HG03175 (cell line): ENCODE measurements around the gene CBFA2T2.

ENCODE experiments used
- ATAC-seq: cut with Tn5 transposase; IDR thresholded peaks from one replicate; pipeline ENCODE4 v1.9.1; 2021; ENCODE audit warnings: mild to moderate bottlenecking, moderate library complexity; ENCODE audit not compliant: unreplicated experiment

CBFA2T2 gene

GRCh38 chr20:33648396-33649004 is 158.6 kb downstream of the CBFA2T2 start:
- ATAC-seq: no peak

- no peak for ATAC-seq
Observed at GRCh38 chr20:33649201-33649681, 159.3 kb downstream of the CBFA2T2 start.

- no peak for ATAC-seq
Observed at GRCh38 chr20:33650111-33650752, 160.3 kb downstream of the CBFA2T2 start.

- no peak for ATAC-seq
Observed at GRCh38 chr20:33650753-33651561, 161.1 kb downstream of the CBFA2T2 start.

GRCh38 chr20:33651562-33652048 is 161.7 kb downstream of the CBFA2T2 start:
- ATAC-seq: no peak

GRCh38 chr20:33653218-33653899 is 163.5 kb downstream of the CBFA2T2 start:
- ATAC-seq: no peak

GRCh38 chr20:33653900-33654596 is 164.2 kb downstream of the CBFA2T2 start:
- no peak for ATAC-seq

GRCh38 chr20:33654680-33655161 is 164.8 kb downstream of the CBFA2T2 start:
- ATAC-seq: no peak

GRCh38 chr20:33655164-33655563 is 165.3 kb downstream of the CBFA2T2 start:
- ATAC-seq: no peak

- ATAC-seq: no peak
Observed at GRCh38 chr20:33656010-33656782, 166.3 kb downstream of the CBFA2T2 start.

- no peak for ATAC-seq
Observed at GRCh38 chr20:33656783-33657703, 167.1 kb downstream of the CBFA2T2 start.

- ATAC-seq: no peak
Observed at GRCh38 chr20:33657704-33658095, 167.8 kb downstream of the CBFA2T2 start.

GRCh38 chr20:33658510-33658909 is 168.6 kb downstream of the CBFA2T2 start:
- no peak for ATAC-seq

GRCh38 chr20:33658929-33659328 is 169.0 kb downstream of the CBFA2T2 start:
- no peak for ATAC-seq

GRCh38 chr20:33659341-33660034 is 169.6 kb downstream of the CBFA2T2 start:
- no peak for ATAC-seq

GRCh38 chr20:33660035-33660684 is 170.3 kb downstream of the CBFA2T2 start:
- ATAC-seq: no peak

- ATAC-seq: no peak
Observed at GRCh38 chr20:33660685-33661058, 170.8 kb downstream of the CBFA2T2 start.
